ENCODE results near the gene ADAMTS17.

GRCh38 chr15:100125401-100126191 is 216.2 kb downstream of the ADAMTS17 start:
- TF ChIP-seq YY1 (IDR thresholded peaks at IDR 0.05; ENCODE audit: insufficient read depth, insufficient read length) (no peak), ZNF274 (IDR thresholded peaks at IDR 0.05; ENCODE audit: low read depth, low read length) (no peak), SUZ12 (IDR thresholded peaks at IDR 0.05; ENCODE audit: extremely low read depth, insufficient read depth, insufficient read length) (no peak)
